HepG2 (cell line): ENCODE data around the gene MARK4. TPM values are rescaled to one million over a fixed set of nuclear protein-coding genes. Genes with fewer than 3 reads are reported as not detected.

Experiments used
- ATAC-seq: fragments of 200-7000 bp; cut with Tn5 transposase; 3 replicates; pipeline ENCODE4 v1.9.1; 2020; ENCODE audit warnings: mild to moderate bottlenecking, moderate library complexity
- BruUV-seq: library from RNA; stranded (reverse); fragments of 400-500 nt; replicated peaks from 2 replicates; lab custom pipeline; 2021; lab: Mats Ljungman, UMichigan
- CTCF ChIA-PET: fragments of 300-600 bp; formaldehyde crosslinking; extraction: SDS; loops from one replicate; lab custom pipeline; 2021; ENCODE audit warnings: low total read pairs, inconsistent platforms, low intra/inter-chr PET ratio; lab: Yijun Ruan, JAX
- POLR2A ChIA-PET: fragments of 350-600 bp; sonication (Branson Sonifier 250); formaldehyde crosslinking; loops from one replicate; lab custom pipeline; 2020; ENCODE audit warnings: antibody characterized with exemption, inconsistent platforms; lab: Yijun Ruan, JAX
- DNase-seq: peaks from one replicate; pipeline ENCODE4 v3.0.0-alpha.2; 2015; ENCODE audit warnings: low spot score
- FAIRE-seq: peaks from 3 replicates; lab custom pipeline; 2011; peaks lifted over from hg19 to GRCh38; lab: Jason Lieb, UNC
- H2AFZ ChIP-seq: one replicate; pipeline ENCODE4 v1.6.1; 2011; ENCODE audit warnings: low read length, inconsistent platforms
- H3K27ac ChIP-seq: fragments of 300-600 bp; 3 replicates; pipeline ENCODE4 v1.8.0; 2011; ENCODE audit warnings: mixed run types, mild to moderate bottlenecking, mixed read lengths, low read length, inconsistent platforms; ENCODE audit not compliant: insufficient read depth; ENCODE audit errors: extremely low read length
- H3K27me3 ChIP-seq, 2 experiments: fragments of 200-600 bp in 1 of 2; 2 replicates in 1 of 2; 3 replicates in 1 of 2; pipeline versions ENCODE4 v1.6.0 to v1.8.0; 2011; ENCODE audit warnings: low read length in 2 of 2, mild to moderate bottlenecking in 2 of 2, moderate library complexity in 2 of 2, inconsistent platforms in 1 of 2; ENCODE audit not compliant: insufficient read depth in 2 of 2, control insufficient read depth in 1 of 2
- H3K36me3 ChIP-seq, 2 experiments: fragments of 200-600 bp in 1 of 2; replicated peaks in 1 of 2; 2 replicates in 1 of 2; 3 replicates in 1 of 2; pipeline versions ENCODE4 v1.5.1 to v1.8.0; 2011; ENCODE audit warnings: low read length in 2 of 2, inconsistent platforms in 1 of 2; ENCODE audit not compliant: insufficient read depth in 2 of 2, control insufficient read depth in 1 of 2
- H3K4me1 ChIP-seq: 2 replicates; pipeline ENCODE4 v1.5.1; 2012; ENCODE audit warnings: low read length, inconsistent platforms; ENCODE audit not compliant: insufficient read depth
- H3K4me2 ChIP-seq: 2 replicates; pipeline ENCODE4 v1.6.0; 2011; ENCODE audit warnings: low read depth, low read length, inconsistent platforms
- H3K4me3 ChIP-seq, 3 experiments: fragments of 200-600 bp in 1 of 3; sonication (generic), shearing (Covaris generic) in 1 of 3; replicated peaks in 1 of 3; 2 replicates each; pipeline ENCODE4 v1.5.1; 2011 to 2016; ENCODE audit warnings: low read length in 3 of 3, inconsistent platforms in 2 of 3, low read depth in 2 of 3, mild to moderate bottlenecking in 2 of 3, control low read depth in 1 of 3, mixed read lengths in 1 of 3; ENCODE audit not compliant: insufficient read depth in 1 of 3
- H3K79me2 ChIP-seq: one replicate; pipeline ENCODE4 v1.6.1; 2011; ENCODE audit warnings: low read length, inconsistent platforms; ENCODE audit not compliant: insufficient read depth
- H3K9ac ChIP-seq: 2 replicates; pipeline ENCODE4 v1.6.0; 2011; ENCODE audit warnings: mild to moderate bottlenecking, low read depth, low read length, inconsistent platforms; ENCODE audit not compliant: insufficient read depth
- H3K9me3 ChIP-seq: 2 replicates; pipeline ENCODE4 v1.5.1; 2012; ENCODE audit warnings: mild to moderate bottlenecking, low read length
- H4K20me1 ChIP-seq: 2 replicates; pipeline ENCODE4 v1.6.0; 2011; ENCODE audit warnings: inconsistent platforms, mild to moderate bottlenecking, low read length, moderate library complexity; ENCODE audit not compliant: insufficient read depth
- AGO2 ChIP-seq: fragments of 200-400 bp; formaldehyde crosslinking; optimal IDR thresholded peaks from 2 replicates; pipeline ENCODE3; 2017; ENCODE audit warnings: mild to moderate bottlenecking, low read depth, low read length, moderate library complexity
- HIVEP1 ChIP-seq: sonication (generic); formaldehyde crosslinking; IDR thresholded peaks from 2 replicates; pipeline ENCODE4 v1.4.0; 2020; ENCODE audit warnings: mild to moderate bottlenecking, missing genetic modification reagents
- LCORL ChIP-seq, 2 experiments: fragments of 450-650 bp in 1 of 2; sonication (generic) in 1 of 2; formaldehyde crosslinking in 1 of 2; IDR thresholded peaks; 2 replicates each; pipeline versions ENCODE4 v1.5.0 to v1.6.1; 2017 to 2020; ENCODE audit warnings: antibody characterized with exemption in 1 of 2, missing genetic modification reagents in 1 of 2
- MEIS2 ChIP-seq: sonication (generic); formaldehyde crosslinking; IDR thresholded peaks from 2 replicates; pipeline ENCODE4 v1.9.0; 2021; ENCODE audit warnings: mild to moderate bottlenecking, missing genetic modification reagents
- TGIF2 ChIP-seq: IDR thresholded peaks from 2 replicates; pipeline ENCODE4 v1.6.1; 2016; ENCODE audit warnings: control low read depth, missing compliant biosample characterization
- TMF1 ChIP-seq: sonication (generic); formaldehyde crosslinking; IDR thresholded peaks from 2 replicates; pipeline ENCODE4 v1.8.1; 2022; ENCODE audit warnings: low read depth, missing genetic modification reagents
- ZNF761 ChIP-seq: sonication (generic); formaldehyde crosslinking; conservative IDR thresholded peaks from 2 replicates; pipeline ENCODE4 v1.4.0; 2020; ENCODE audit warnings: mild to moderate bottlenecking, missing genetic modification reagents
- WGBS: methylation state at CpG from one replicate; pipeline ENCODE4 v1.1.6; 2017; ENCODE audit warnings: low lambda C conversion rate; 5-methylcytosine and 5-hydroxymethylcytosine counted together
- in situ Hi-C: cut with HindIII; loops from 2 replicates; pipeline ENCODE4 v1.10.0; 2017; ENCODE audit warnings: low pct_unique_long_range_greater_than_20kb; ENCODE audit not compliant: extremely low pct_ligation_motif_present
- intact Hi-C: fragments of 100-400 bp; cut with micrococcal nuclease; formaldehyde crosslinking; loops from one replicate; pipeline ENCODE4 v1.10.0; 2022; ENCODE audit not compliant: unreplicated experiment
- polyA plus RNA-seq, 8 experiments: library from polyadenylated mRNA; depleted of rRNA in 3 of 8; stranded (reverse) in 7 of 8; unstranded in 1 of 8; fragments of >200 nt; fragmentation: Illumina TruSeq in 4 of 8; extraction: Trizol in 4 of 8; gene quantifications; 2 replicates each; pipeline versions ENCODE4 v1.2.1 to v1.2.3, GENCODE V29; 2011 to 2016; ENCODE audit warnings: low read depth in 4 of 8, missing spikeins in 1 of 8, mixed read lengths in 1 of 8; ENCODE audit not compliant: insufficient read depth in 1 of 8
- total RNA-seq, 5 experiments: library from RNA; depleted of rRNA; stranded (reverse); fragments of >200 nt; fragmentation: Illumina TruSeq; extraction: Trizol; gene quantifications; 2 replicates each; pipeline ENCODE4 v1.2.3, GENCODE V29; 2016; ENCODE audit warnings: low read depth in 1 of 5
- TF ChIP-seq, protein P1 (sequence below): sonication (generic); formaldehyde crosslinking; IDR thresholded peaks from 2 replicates; pipeline ENCODE4 v1.4.0; 2020; ENCODE audit warnings: missing genetic modification reagents, borderline replicate concordance
- TF ChIP-seq, protein P2 (sequence below): fragments of 450-650 bp; IDR thresholded peaks from 2 replicates; pipeline ENCODE4 v1.6.1; 2017

The MARK4 gene
- total and polyA plus RNA-seq, 2 of the 13 experiments (the other 11 are each of a cell fraction or from before 2014, with no cell fraction given) = 7.0 to 12.2 TPM

DNA sequence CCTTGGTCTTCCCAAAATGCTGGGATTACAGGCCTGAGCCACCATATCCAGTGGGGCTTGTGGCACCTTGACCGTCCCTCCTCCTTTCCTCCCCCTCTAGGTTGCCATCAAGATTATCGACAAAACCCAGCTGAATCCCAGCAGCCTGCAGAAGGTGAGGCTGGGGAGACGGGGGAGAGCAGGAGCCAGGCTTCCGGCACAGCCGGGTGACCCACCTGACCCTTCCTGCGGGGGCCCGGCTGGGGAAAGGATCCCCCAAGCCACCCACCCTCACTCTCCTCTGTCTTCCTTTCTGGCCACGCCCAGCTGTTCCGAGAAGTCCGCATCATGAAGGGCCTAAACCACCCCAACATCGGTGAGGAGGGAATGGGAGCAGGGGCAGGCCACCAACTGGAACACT, 11.9 kb downstream of the MARK4 start:
- in situ Hi-C loops = no loop called here
- H3K27ac ChIP-seq = no peak overlapping the region

More for the DNA sequence above, 11.9 kb downstream of the MARK4 start:
- H3K9ac ChIP-seq = no peak overlapping the region
- H4K20me1 ChIP-seq = no peaks in the 10 kb centered on the region
- no peaks in the 10 kb centered on the region for H3K79me2 ChIP-seq
- H3K36me3 ChIP-seq = peaks cover 3 to 11% of the 10 kb centered on the region in 2 experiments; a peak in 3 of 5 replicates
- WGBS = 94% methylated on average over 8 of the region's 11 CpGs
- TF ChIP-seq MEIS2 (no peak), LCORL (IDR thresholded peaks at IDR 0.05) (no peak), LCORL (CRISPR knock-in tag; IDR thresholded peaks at IDR 0.05) (no peak), HIVEP1 (CRISPR knock-in tag) (no peak), TMF1 (CRISPR knock-in tag) (no peak), AGO2 (peak; percentile 21), TGIF2 (CRISPR knock-in tag) (no peak), ZNF761 (CRISPR knock-in tag) (no peak)
- TF ChIP-seq, protein P1, sequence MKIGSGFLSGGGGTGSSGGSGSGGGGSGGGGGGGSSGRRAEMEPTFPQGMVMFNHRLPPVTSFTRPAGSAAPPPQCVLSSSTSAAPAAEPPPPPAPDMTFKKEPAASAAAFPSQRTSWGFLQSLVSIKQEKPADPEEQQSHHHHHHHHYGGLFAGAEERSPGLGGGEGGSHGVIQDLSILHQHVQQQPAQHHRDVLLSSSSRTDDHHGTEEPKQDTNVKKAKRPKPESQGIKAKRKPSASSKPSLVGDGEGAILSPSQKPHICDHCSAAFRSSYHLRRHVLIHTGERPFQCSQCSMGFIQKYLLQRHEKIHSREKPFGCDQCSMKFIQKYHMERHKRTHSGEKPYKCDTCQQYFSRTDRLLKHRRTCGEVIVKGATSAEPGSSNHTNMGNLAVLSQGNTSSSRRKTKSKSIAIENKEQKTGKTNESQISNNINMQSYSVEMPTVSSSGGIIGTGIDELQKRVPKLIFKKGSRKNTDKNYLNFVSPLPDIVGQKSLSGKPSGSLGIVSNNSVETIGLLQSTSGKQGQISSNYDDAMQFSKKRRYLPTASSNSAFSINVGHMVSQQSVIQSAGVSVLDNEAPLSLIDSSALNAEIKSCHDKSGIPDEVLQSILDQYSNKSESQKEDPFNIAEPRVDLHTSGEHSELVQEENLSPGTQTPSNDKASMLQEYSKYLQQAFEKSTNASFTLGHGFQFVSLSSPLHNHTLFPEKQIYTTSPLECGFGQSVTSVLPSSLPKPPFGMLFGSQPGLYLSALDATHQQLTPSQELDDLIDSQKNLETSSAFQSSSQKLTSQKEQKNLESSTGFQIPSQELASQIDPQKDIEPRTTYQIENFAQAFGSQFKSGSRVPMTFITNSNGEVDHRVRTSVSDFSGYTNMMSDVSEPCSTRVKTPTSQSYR (CRISPR knock-in tag) = no peak
- TF ChIP-seq, protein P2, sequence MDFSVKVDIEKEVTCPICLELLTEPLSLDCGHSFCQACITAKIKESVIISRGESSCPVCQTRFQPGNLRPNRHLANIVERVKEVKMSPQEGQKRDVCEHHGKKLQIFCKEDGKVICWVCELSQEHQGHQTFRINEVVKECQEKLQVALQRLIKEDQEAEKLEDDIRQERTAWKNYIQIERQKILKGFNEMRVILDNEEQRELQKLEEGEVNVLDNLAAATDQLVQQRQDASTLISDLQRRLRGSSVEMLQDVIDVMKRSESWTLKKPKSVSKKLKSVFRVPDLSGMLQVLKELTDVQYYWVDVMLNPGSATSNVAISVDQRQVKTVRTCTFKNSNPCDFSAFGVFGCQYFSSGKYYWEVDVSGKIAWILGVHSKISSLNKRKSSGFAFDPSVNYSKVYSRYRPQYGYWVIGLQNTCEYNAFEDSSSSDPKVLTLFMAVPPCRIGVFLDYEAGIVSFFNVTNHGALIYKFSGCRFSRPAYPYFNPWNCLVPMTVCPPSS = no peak
- no peaks in the 10 kb centered on the region for H3K27me3 ChIP-seq
- no peak overlapping the region for H3K4me3 ChIP-seq
- H3K9me3 ChIP-seq = no peaks in the 10 kb centered on the region
- no peak overlapping the region for H3K4me2 ChIP-seq
- no peak overlapping the region for H2AFZ ChIP-seq
- intact Hi-C loops = no loop called here
- ChIA-PET POLR2A (interaction anchor here (1.4 kb wide), 1 partner anchor 10 kb away, joined by 3 read pairs; no protein-coding TSS in a partner anchor), CTCF (no interaction called here)
- no peak for ATAC-seq
- FAIRE-seq = no peak
- no peak for DNase-seq
- peaks cover 20% of the 10 kb centered on the region for H3K4me1 ChIP-seq
- no TSS peak for BruUV-seq
